ENCODE data around the gene CEP170. TPM values are rescaled to one million over a fixed set of nuclear protein-coding genes. Genes with fewer than 3 reads are reported as not detected.

CEP170 gene
- polyA plus RNA-seq, 1 experiment = 108 TPM

- TF ChIP-seq, protein P1, sequence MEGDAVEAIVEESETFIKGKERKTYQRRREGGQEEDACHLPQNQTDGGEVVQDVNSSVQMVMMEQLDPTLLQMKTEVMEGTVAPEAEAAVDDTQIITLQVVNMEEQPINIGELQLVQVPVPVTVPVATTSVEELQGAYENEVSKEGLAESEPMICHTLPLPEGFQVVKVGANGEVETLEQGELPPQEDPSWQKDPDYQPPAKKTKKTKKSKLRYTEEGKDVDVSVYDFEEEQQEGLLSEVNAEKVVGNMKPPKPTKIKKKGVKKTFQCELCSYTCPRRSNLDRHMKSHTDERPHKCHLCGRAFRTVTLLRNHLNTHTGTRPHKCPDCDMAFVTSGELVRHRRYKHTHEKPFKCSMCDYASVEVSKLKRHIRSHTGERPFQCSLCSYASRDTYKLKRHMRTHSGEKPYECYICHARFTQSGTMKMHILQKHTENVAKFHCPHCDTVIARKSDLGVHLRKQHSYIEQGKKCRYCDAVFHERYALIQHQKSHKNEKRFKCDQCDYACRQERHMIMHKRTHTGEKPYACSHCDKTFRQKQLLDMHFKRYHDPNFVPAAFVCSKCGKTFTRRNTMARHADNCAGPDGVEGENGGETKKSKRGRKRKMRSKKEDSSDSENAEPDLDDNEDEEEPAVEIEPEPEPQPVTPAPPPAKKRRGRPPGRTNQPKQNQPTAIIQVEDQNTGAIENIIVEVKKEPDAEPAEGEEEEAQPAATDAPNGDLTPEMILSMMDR (IDR thresholded peaks at IDR 0.05; ENCODE audit: low read depth, low read length) = no peak
- H3K9me3 ChIP-seq (ENCODE audit: control insufficient read depth, insufficient read depth, low read length) = no peaks in the 10 kb centered on the region; the same call in 1 of the 2 replicates
- H3K4me3 ChIP-seq (ENCODE audit: low read depth, low read length) = no peak overlapping the region
- no peaks in the 10 kb centered on the region for H3K27me3 ChIP-seq (ENCODE audit: control insufficient read depth, insufficient read depth, low read length)
- CTCF ChIA-PET = no interaction called here
- peak overlapping the region; percentile 90 for H3K27ac ChIP-seq (ENCODE audit: low read depth, low read length)
- DNase-seq (ENCODE audit: low read depth, low spot score) = no peak
- POLR2A ChIA-PET = interaction anchor here (1.8 kb wide), 1 partner anchor 14 kb away, joined by 8 read pairs; the partner anchor contains the start of genes CEP170 and SDCCAG8
These were observed 14.3 kb upstream of the CEP170 start for GRCh38 chr1:243269461-243269801.

DNA sequence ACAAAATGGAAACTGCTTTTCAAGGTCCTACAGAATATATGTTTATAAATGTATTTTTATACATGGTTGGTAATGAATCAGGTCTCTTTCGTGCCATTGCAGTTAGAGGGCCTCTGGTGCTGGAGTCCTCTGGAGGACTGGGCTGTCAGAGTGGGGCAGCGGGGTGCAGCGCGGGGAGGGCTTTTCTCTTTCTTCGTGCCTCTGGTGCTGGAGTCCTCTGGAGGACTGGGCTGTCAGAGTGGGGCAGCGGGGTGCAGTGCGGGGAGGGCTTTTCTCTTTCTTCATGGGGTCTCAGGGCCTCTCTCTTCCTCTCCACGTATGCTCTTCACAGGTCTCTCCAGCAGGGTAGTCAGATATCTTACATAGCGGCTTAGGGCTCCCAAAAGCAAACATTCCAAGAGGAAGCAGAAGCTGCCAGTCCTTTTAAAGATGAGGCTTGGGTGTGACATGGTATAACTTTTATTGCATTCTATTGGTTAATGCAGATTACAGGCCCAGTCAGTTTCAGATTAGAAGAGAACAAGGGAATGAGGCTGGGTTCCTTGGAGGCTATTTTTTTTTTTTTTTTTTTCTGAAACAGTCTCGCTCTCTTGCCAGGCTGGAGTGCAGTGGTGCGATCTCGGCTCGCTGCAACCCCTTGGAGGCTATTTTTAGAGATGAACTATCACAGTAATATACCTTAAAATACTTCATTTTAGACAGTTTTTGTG is 13.8 kb upstream of the CEP170 start:
- Histone ChIP-seq H3K27ac (ENCODE audit: low read depth, low read length) (peak overlapping the region; percentile 90), H3K4me3 (ENCODE audit: low read depth, low read length) (peak overlapping the region; percentile 34), H3K9me3 (ENCODE audit: control insufficient read depth, insufficient read depth, low read length) (no peaks in the 10 kb centered on the region; the same call in 1 of the 2 replicates), H3K27me3 (ENCODE audit: control insufficient read depth, insufficient read depth, low read length) (no peaks in the 10 kb centered on the region)
- ChIA-PET POLR2A (interaction anchor here (0.5 to 1.8 kb wide), 2 partner anchors 13 to 18 kb away, joined by 3 to 8 read pairs; partner anchors contain the start of genes CEP170 and SDCCAG8), CTCF (no interaction called here)
- TF ChIP-seq, protein P1 (IDR thresholded peaks at IDR 0.05; ENCODE audit: low read depth, low read length) = peak; percentile 13; the same call in 1 of the 2 replicates
- no peak for DNase-seq (ENCODE audit: low read depth, low spot score)

- TF ChIP-seq, protein P1 (IDR thresholded peaks at IDR 0.05; ENCODE audit: low read depth, low read length) = no peak
- Histone ChIP-seq H3K27ac (ENCODE audit: low read depth, low read length) (peak overlapping the region; percentile 66), H3K9me3 (ENCODE audit: control insufficient read depth, insufficient read depth, low read length) (no peaks in the 10 kb centered on the region; the same call in 1 of the 2 replicates), H3K27me3 (ENCODE audit: control insufficient read depth, insufficient read depth, low read length) (no peaks in the 10 kb centered on the region), H3K4me3 (ENCODE audit: low read depth, low read length) (no peak overlapping the region; the same call in 1 of the 2 replicates)
- ChIA-PET CTCF (no interaction called here), POLR2A (interaction anchor here (0.9 kb wide), 1 partner anchor 12 kb away, joined by 3 read pairs; the partner anchor contains the start of gene SDCCAG8)
- peak; percentile 65 for DNase-seq (ENCODE audit: low read depth, low spot score)
These were observed 13.0 kb upstream of the CEP170 start for GRCh38 chr1:243267914-243268653.

DNA sequence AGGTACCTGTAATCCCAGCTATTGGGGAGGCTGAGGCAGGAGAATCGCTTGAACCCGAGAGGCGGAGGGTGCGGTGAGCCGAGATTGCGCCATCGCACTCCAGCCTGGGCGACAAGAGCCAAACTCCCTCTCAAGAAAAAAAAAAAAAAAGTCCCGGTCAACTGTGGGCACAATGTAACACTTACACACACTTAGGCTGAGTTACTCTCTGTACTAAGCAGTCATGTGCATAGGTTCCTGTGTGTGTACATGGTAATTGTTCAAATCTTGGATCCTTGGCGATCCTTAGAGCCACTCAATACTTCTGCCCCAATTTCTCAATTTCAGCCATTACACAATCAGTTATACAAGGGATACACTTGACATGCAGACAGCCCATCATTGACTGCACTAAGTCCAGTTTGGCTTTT is 12.4 kb upstream of the CEP170 start:
- DNase-seq (ENCODE audit: low read depth, low spot score) = no peak
- ChIA-PET CTCF (no interaction called here), POLR2A (interaction anchor here (0.9 kb wide), 1 partner anchor 11 kb away, joined by 3 read pairs; the partner anchor contains the start of gene SDCCAG8)
- Histone ChIP-seq H3K4me3 (ENCODE audit: low read depth, low read length) (no peak overlapping the region), H3K27ac (ENCODE audit: low read depth, low read length) (peak overlapping the region; percentile 66), H3K9me3 (ENCODE audit: control insufficient read depth, insufficient read depth, low read length) (no peaks in the 10 kb centered on the region; the same call in 1 of the 2 replicates), H3K27me3 (ENCODE audit: control insufficient read depth, insufficient read depth, low read length) (no peaks in the 10 kb centered on the region)
- TF ChIP-seq, protein P1 (IDR thresholded peaks at IDR 0.05; ENCODE audit: low read depth, low read length) = no peak
